GM21529 (cell line): Measurements from ENCODE around the gene PRKAG2.
A peak's percentile ranks its signal among the peaks of the same experiment; 100 is the strongest.

Experiments used
- ATAC-seq: cut with Tn5 transposase; IDR thresholded peaks from one replicate; pipeline ENCODE4 v1.9.1; 2021; ENCODE audit not compliant: unreplicated experiment

PRKAG2 gene

GRCh38 chr7:151732834-151733592 is 143.9 kb downstream of the PRKAG2 start:
- no peak for ATAC-seq

- ATAC-seq, result no peak
Measured at GRCh38 chr7:151732292-151732691, 144.6 kb downstream of the PRKAG2 start.

- ATAC-seq, result no peak
Measured at GRCh38 chr7:151731022-151731441, 145.9 kb downstream of the PRKAG2 start.

- ATAC-seq, result no peak
Measured at GRCh38 chr7:151730591-151730990, 146.3 kb downstream of the PRKAG2 start.

- no peak for ATAC-seq
Measured at GRCh38 chr7:151729521-151729921, 147.4 kb downstream of the PRKAG2 start.

- ATAC-seq, result no peak
Measured at GRCh38 chr7:151728746-151729145, 148.2 kb downstream of the PRKAG2 start.

- no peak for ATAC-seq
Measured at GRCh38 chr7:151728286-151728660, 148.6 kb downstream of the PRKAG2 start.

- peak; percentile 81 for ATAC-seq
Measured at GRCh38 chr7:151727579-151728285, 149.2 kb downstream of the PRKAG2 start.

GRCh38 chr7:151726652-151727578 is 150.0 kb downstream of the PRKAG2 start:
- ATAC-seq, result no peak

- no peak for ATAC-seq
Measured at GRCh38 chr7:151725844-151726651, 150.9 kb downstream of the PRKAG2 start.

GRCh38 chr7:151724920-151725584 is 151.9 kb downstream of the PRKAG2 start:
- peak; percentile 47 for ATAC-seq

GRCh38 chr7:151724250-151724915 is 152.5 kb downstream of the PRKAG2 start:
- ATAC-seq, result no peak

GRCh38 chr7:151723321-151723720 is 153.6 kb downstream of the PRKAG2 start:
- no peak for ATAC-seq

GRCh38 chr7:151722533-151722932 is 154.4 kb downstream of the PRKAG2 start:
- no peak for ATAC-seq

- no peak for ATAC-seq
Measured at GRCh38 chr7:151721694-151722093, 155.2 kb downstream of the PRKAG2 start.

- ATAC-seq, result no peak
Measured at GRCh38 chr7:151721236-151721635, 155.7 kb downstream of the PRKAG2 start.

- ATAC-seq, result no peak
Measured at GRCh38 chr7:151720280-151720679, 156.6 kb downstream of the PRKAG2 start.

GRCh38 chr7:151719897-151720242 is 157.0 kb downstream of the PRKAG2 start:
- ATAC-seq, result no peak

- ATAC-seq, result no peak
Measured at GRCh38 chr7:151719031-151719896, 157.7 kb downstream of the PRKAG2 start.
